ENCODE results near the gene PRR5.

Gene PRR5

GRCh38 chr22:44782363-44782963 is 80.5 kb downstream of the PRR5 start:
- in situ Hi-C loops (cut with HindIII; ENCODE audit: low sequenced_read_pairs), result no loop called here

GRCh38 chr22:44783091-44783490 is 81.1 kb downstream of the PRR5 start:
- in situ Hi-C loops (cut with HindIII; ENCODE audit: low sequenced_read_pairs), result no loop called here

- in situ Hi-C loops (cut with HindIII; ENCODE audit: low sequenced_read_pairs), result no loop called here
These were observed 81.6 kb downstream of the PRR5 start for GRCh38 chr22:44783581-44783980.

GRCh38 chr22:44786136-44786535 is 84.1 kb downstream of the PRR5 start:
- in situ Hi-C loops (cut with HindIII; ENCODE audit: low sequenced_read_pairs), result no loop called here

- in situ Hi-C loops (cut with HindIII; ENCODE audit: low sequenced_read_pairs), result no loop called here
These were observed 84.6 kb downstream of the PRR5 start for GRCh38 chr22:44786610-44787009.

All from endothelial cell of hepatic sinusoid (primary cell).